AG04450 (cell line): ENCODE measurements around the gene IMMP2L. TPM values are rescaled to one million over a fixed set of nuclear protein-coding genes. Genes with fewer than 3 reads are reported as not detected.

Experiments
- CTCF ChIA-PET: fragments of 300-600, 350-600 bp; formaldehyde crosslinking; extraction: SDS; loops from one replicate; lab custom pipeline; 2022; ENCODE audit warnings: antibody characterized with exemption, inconsistent platforms; lab: Charles Lee
- POLR2A ChIA-PET: fragments of 350-600 bp; formaldehyde crosslinking; extraction: SDS; loops from one replicate; lab custom pipeline; 2021; ENCODE audit warnings: antibody characterized with exemption, inconsistent platforms; lab: Yijun Ruan, JAX
- DNase-seq: peaks from one replicate; pipeline ENCODE4 v3.0.0-alpha.2; 2011; ENCODE audit warnings: low read depth, low spot score
- H3K27ac ChIP-seq: one replicate; pipeline ENCODE4 v1.5.1; 2012; ENCODE audit warnings: low read depth, low read length, control low read depth
- H3K27me3 ChIP-seq: one replicate; pipeline ENCODE4 v1.6.0; 2012; ENCODE audit warnings: low read length; ENCODE audit not compliant: control insufficient read depth, insufficient read depth
- H3K4me3 ChIP-seq: 2 replicates; pipeline ENCODE4 v1.5.1; 2011; ENCODE audit warnings: mild to moderate bottlenecking, low read depth, low read length, control low read depth
- H3K9me3 ChIP-seq: 2 replicates; pipeline ENCODE4 v1.5.1; 2012; ENCODE audit warnings: low read length; ENCODE audit not compliant: control insufficient read depth, insufficient read depth
- polyA plus RNA-seq: library from polyadenylated mRNA; depleted of rRNA; stranded (reverse); fragments of >200 nt; gene quantifications from 2 replicates; pipeline ENCODE4 v1.2.3, GENCODE V29; 2011
- TF ChIP-seq, protein P1 (sequence below): IDR thresholded peaks from 2 replicates; pipeline ENCODE4 v1.5.1; 2011; ENCODE audit warnings: low read depth, low read length, control low read depth, inconsistent platforms

The IMMP2L gene
- polyA plus RNA-seq, 1 experiment, result 8.0 TPM

DNA sequence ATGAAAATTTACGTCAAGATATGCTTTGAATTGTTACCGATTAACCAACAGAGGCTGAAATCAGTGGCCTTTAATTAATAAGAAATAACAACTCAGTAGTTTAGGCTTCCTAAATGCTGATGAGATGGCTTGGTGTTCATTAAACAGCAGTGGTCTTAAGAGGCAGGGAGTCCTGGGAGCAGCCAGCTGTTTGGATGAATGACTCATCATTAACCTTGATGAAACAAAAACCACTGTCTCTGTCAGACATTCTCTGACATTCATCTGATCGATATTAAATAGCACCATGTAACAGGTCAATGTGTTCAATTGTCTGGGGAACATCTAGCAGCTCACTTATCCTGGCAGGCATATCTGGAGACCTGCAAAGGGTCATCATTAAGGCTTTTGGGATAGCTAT lies 705.6 kb downstream of the IMMP2L start:
- H3K9me3 ChIP-seq, result no peaks in the 10 kb centered on the region
- TF ChIP-seq, protein P1, sequence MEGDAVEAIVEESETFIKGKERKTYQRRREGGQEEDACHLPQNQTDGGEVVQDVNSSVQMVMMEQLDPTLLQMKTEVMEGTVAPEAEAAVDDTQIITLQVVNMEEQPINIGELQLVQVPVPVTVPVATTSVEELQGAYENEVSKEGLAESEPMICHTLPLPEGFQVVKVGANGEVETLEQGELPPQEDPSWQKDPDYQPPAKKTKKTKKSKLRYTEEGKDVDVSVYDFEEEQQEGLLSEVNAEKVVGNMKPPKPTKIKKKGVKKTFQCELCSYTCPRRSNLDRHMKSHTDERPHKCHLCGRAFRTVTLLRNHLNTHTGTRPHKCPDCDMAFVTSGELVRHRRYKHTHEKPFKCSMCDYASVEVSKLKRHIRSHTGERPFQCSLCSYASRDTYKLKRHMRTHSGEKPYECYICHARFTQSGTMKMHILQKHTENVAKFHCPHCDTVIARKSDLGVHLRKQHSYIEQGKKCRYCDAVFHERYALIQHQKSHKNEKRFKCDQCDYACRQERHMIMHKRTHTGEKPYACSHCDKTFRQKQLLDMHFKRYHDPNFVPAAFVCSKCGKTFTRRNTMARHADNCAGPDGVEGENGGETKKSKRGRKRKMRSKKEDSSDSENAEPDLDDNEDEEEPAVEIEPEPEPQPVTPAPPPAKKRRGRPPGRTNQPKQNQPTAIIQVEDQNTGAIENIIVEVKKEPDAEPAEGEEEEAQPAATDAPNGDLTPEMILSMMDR, result no peak
- ChIA-PET CTCF (interaction anchor here (1.1 kb wide), 1 partner anchor 17 kb away, joined by 3 read pairs; no protein-coding TSS in a partner anchor), POLR2A (no interaction called here)
- no peak overlapping the region for H3K4me3 ChIP-seq
- no peaks in the 10 kb centered on the region for H3K27me3 ChIP-seq
- H3K27ac ChIP-seq, result no peak overlapping the region
- DNase-seq, result no peak

DNA sequence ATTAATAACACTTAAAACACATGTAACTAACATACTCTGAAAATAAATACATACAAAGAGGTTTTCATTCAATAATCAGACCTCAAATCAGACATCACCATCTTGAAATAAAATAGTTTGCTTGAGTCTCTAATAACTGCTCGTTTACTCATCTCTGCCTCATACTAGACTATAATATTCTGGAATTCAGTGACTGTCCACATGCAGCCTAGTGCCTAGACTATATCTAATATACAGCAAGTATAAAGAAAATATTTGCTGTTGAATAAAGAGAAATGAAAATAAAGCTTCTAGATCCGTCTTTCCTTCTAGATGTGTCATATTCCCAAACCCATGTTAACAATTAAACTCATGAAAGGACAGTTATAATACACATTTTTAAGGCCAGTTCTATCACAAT lies 707.6 kb downstream of the IMMP2L start:
- TF ChIP-seq, protein P1, result no peak
- CTCF ChIA-PET, result no interaction called here
- Histone ChIP-seq H3K9me3 (no peaks in the 10 kb centered on the region), H3K27me3 (no peaks in the 10 kb centered on the region), H3K27ac (no peak overlapping the region), H3K4me3 (no peak overlapping the region)
- no peak for DNase-seq
- POLR2A ChIA-PET, result no interaction called here

DNA sequence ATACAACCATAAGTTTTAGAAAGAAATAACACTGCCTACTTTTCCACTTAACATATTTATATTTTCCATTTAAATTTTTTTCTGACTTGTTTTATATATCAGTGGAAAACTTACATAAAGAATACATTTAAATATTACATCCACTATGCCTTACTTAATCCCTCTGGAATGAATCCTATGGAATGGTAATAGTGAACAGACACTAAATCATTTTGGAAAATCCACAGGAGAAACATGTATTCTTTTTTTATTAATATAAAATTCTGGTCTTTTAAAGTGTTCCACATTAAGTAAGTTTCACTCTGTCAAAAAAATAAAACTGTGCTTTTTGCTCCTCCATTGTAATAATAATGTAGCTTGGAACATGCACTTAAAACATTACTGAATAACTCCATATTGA lies 708.1 kb downstream of the IMMP2L start:
- H3K27ac ChIP-seq, result no peak overlapping the region
- no peak overlapping the region for H3K4me3 ChIP-seq
- CTCF ChIA-PET, result no interaction called here
- POLR2A ChIA-PET, result no interaction called here
- TF ChIP-seq, protein P1, result no peak
- DNase-seq, result no peak
- no peaks in the 10 kb centered on the region for H3K9me3 ChIP-seq
- no peaks in the 10 kb centered on the region for H3K27me3 ChIP-seq

DNA sequence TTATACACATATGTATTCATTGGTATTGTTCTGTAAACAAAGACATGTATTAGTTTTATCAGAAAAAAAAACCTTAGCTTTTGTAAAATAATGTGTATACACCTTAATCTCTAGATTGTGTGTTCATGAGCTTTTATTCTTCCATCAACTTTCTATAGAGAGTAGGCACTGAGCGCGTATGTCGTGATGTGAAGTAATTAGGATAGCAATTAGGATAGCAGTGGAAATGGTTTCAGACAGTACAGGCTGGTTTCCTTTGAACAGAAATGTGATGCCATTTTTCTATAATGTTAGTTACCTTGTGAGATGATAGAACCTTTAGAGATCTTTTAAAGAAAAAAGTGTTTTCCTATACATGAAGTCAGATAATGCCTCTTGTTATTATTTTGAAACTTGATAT lies 709.0 kb downstream of the IMMP2L start:
- no peak overlapping the region for H3K27ac ChIP-seq
- ChIA-PET CTCF (no interaction called here), POLR2A (no interaction called here)
- no peaks in the 10 kb centered on the region for H3K9me3 ChIP-seq
- no peaks in the 10 kb centered on the region for H3K27me3 ChIP-seq
- TF ChIP-seq, protein P1, result no peak
- DNase-seq, result no peak
- no peak overlapping the region for H3K4me3 ChIP-seq

DNA sequence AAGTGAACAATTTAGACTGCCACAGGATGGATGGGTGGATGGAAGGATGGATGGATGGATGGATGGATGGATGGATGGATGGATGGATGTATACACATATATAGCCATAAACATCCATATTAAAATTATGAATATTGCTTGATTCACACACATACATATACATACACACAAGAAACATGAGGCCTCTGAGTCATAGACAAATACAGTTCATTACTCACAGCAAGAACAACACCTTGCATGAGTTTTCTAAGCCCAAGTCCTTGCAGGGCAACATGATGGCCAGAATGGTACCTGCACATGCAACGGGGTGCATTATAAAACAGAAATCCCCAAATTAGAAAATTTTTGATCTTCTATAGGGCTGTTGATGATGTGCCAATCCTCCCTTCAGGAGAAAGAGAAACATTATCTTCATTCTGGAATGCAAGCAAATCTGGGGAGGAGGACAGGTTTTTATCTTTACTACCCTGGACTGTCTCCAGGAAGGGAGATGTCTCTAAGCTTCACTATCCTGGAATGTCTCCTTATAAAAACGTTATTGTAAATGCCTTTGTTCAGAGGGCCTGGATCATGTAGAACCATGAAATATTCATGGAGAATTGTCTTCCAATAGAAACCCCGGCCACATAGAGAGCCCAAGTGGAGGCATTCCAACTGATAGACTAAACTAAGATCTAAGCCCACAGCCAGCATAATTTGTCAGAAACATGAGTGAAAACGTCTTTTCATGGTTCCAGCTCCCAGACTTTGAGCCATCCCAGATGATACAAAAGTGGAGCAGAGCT lies 709.9 kb downstream of the IMMP2L start:
- no peak for DNase-seq
- POLR2A ChIA-PET, result no interaction called here

More for the DNA sequence above, 709.9 kb downstream of the IMMP2L start:
- Histone ChIP-seq H3K9me3 (no peaks in the 10 kb centered on the region), H3K27ac (no peak overlapping the region), H3K4me3 (no peak overlapping the region), H3K27me3 (no peaks in the 10 kb centered on the region)
- TF ChIP-seq, protein P1, result no peak
- CTCF ChIA-PET, result no interaction called here
